DND-41 (cell line): ENCODE measurements around the gene C2CD4A.

Source experiments
- ATAC-seq: fragments of 200-7000 bp; cut with Tn5 transposase; 3 replicates; pipeline ENCODE4 v1.9.1; 2021; ENCODE audit warnings: low read depth; ENCODE audit not compliant: insufficient read depth
- DNase-seq: peaks from one replicate; pipeline ENCODE4 v3.0.0-alpha.2; 2020
- H2AFZ ChIP-seq: 2 replicates; pipeline ENCODE4 v1.6.0; 2012; ENCODE audit warnings: low read depth, low read length
- H3K27ac ChIP-seq: 2 replicates; pipeline ENCODE4 v1.5.1; 2012; ENCODE audit warnings: low read length, inconsistent platforms
- H3K27me3 ChIP-seq: fragments of 200-600 bp; sonication (generic); 2 replicates; pipeline ENCODE4 v1.6.0; 2012; ENCODE audit warnings: low read length, mild to moderate bottlenecking, inconsistent platforms; ENCODE audit not compliant: insufficient read depth, poor library complexity
- H3K36me3 ChIP-seq: 2 replicates; pipeline ENCODE4 v1.5.1; 2012; ENCODE audit warnings: low read length, inconsistent platforms; ENCODE audit not compliant: insufficient read depth
- H3K4me1 ChIP-seq: 2 replicates; pipeline ENCODE4 v1.5.1; 2012; ENCODE audit warnings: mild to moderate bottlenecking, low read length; ENCODE audit not compliant: insufficient read depth
- H3K4me2 ChIP-seq: 2 replicates; pipeline ENCODE4 v1.6.0; 2012; ENCODE audit warnings: mild to moderate bottlenecking, moderate library complexity, low read length, inconsistent platforms; ENCODE audit not compliant: insufficient read depth
- H3K4me3 ChIP-seq, 2 experiments: fragments of 200-600 bp in 1 of 2; shearing (Covaris generic) in 1 of 2; 2 replicates each; pipeline ENCODE4 v1.5.1; 2012 to 2016; ENCODE audit warnings: inconsistent platforms in 2 of 2, low read length in 2 of 2, mild to moderate bottlenecking in 2 of 2, low read depth in 1 of 2, moderate library complexity in 1 of 2
- H3K79me2 ChIP-seq: 2 replicates; pipeline ENCODE4 v1.6.0; 2012; ENCODE audit warnings: low read length, inconsistent platforms; ENCODE audit not compliant: insufficient read depth
- H3K9ac ChIP-seq: 2 replicates; pipeline ENCODE4 v1.6.0; 2012; ENCODE audit warnings: low read depth, mild to moderate bottlenecking, inconsistent platforms, low read length, moderate library complexity
- H3K9me3 ChIP-seq: 2 replicates; pipeline ENCODE4 v1.5.1; 2012; ENCODE audit warnings: low read length, moderate library complexity, mild to moderate bottlenecking, inconsistent platforms; ENCODE audit not compliant: insufficient read depth, severe bottlenecking
- H4K20me1 ChIP-seq: 2 replicates; pipeline ENCODE4 v1.6.0; 2012; ENCODE audit warnings: low read length; ENCODE audit not compliant: insufficient read depth
- CTCF ChIP-seq: IDR thresholded peaks from 2 replicates; pipeline ENCODE4 v1.5.1; 2012; ENCODE audit warnings: borderline replicate concordance, low read length, moderate library complexity, mild to moderate bottlenecking; ENCODE audit not compliant: poor library complexity, severe bottlenecking; ENCODE audit errors: extremely low read depth
- EZH2 ChIP-seq: IDR thresholded peaks from 3 replicates; pipeline ENCODE4 v1.6.1; 2012; ENCODE audit warnings: borderline replicate concordance, low read depth, mild to moderate bottlenecking, moderate library complexity, low read length, inconsistent platforms; ENCODE audit not compliant: severe bottlenecking

Gene C2CD4A

GRCh38 chr15:62050115-62050514 is 16.7 kb upstream of the C2CD4A start:
- no peak for ATAC-seq
- Histone ChIP-seq H3K4me1 (peaks cover 14% of the 10 kb centered on the region), H3K27me3 (no peaks in the 10 kb centered on the region), H3K36me3 (peaks cover 3% of the 10 kb centered on the region; the same call in 1 of the 2 replicates), H3K4me3 (no peak overlapping the region), H4K20me1 (peaks cover 15% of the 10 kb centered on the region; the same call in 1 of the 2 replicates), H2AFZ (no peak overlapping the region), H3K9me3 (no peaks in the 10 kb centered on the region), H3K9ac (no peak overlapping the region), H3K27ac (no peak overlapping the region), H3K4me2 (no peak overlapping the region), H3K79me2 (peaks cover 79% of the 10 kb centered on the region)
- DNase-seq, result no peak
- no peak for TF ChIP-seq EZH2
- TF ChIP-seq CTCF, result no peak

GRCh38 chr15:62051166-62051565 is 15.6 kb upstream of the C2CD4A start:
- peaks cover 20% of the 10 kb centered on the region for H3K4me1 ChIP-seq
- no peaks in the 10 kb centered on the region for H3K27me3 ChIP-seq
- peaks cover 79% of the 10 kb centered on the region for H3K79me2 ChIP-seq
- ATAC-seq (no peak), DNase-seq (no peak)
- no peak overlapping the region for H3K4me3 ChIP-seq
- H4K20me1 ChIP-seq, result peaks cover 20% of the 10 kb centered on the region; the same call in 1 of the 2 replicates
- no peak overlapping the region for H3K27ac ChIP-seq
- no peak overlapping the region for H2AFZ ChIP-seq
- no peak for TF ChIP-seq EZH2
- TF ChIP-seq CTCF, result no peak
- no peak overlapping the region for H3K9ac ChIP-seq
- H3K36me3 ChIP-seq, result peaks cover 3% of the 10 kb centered on the region; the same call in 1 of the 2 replicates
- no peaks in the 10 kb centered on the region for H3K9me3 ChIP-seq
- H3K4me2 ChIP-seq, result no peak overlapping the region

GRCh38 chr15:62052713-62053112 is 14.1 kb upstream of the C2CD4A start:
- peaks cover 22% of the 10 kb centered on the region for H3K4me1 ChIP-seq
- H3K4me2 ChIP-seq, result no peak overlapping the region
- peaks cover 3% of the 10 kb centered on the region; the same call in 1 of the 2 replicates for H3K36me3 ChIP-seq
- H3K9ac ChIP-seq, result no peak overlapping the region
- H3K79me2 ChIP-seq, result peaks cover 76% of the 10 kb centered on the region
- ATAC-seq (no peak), DNase-seq (no peak)
- peaks cover 20% of the 10 kb centered on the region; the same call in 1 of the 2 replicates for H4K20me1 ChIP-seq
- no peak for TF ChIP-seq EZH2
- TF ChIP-seq CTCF, result no peak
- H3K27me3 ChIP-seq, result no peaks in the 10 kb centered on the region
- no peak overlapping the region for H2AFZ ChIP-seq
- H3K4me3 ChIP-seq, result no peak overlapping the region
- H3K27ac ChIP-seq, result no peak overlapping the region
- H3K9me3 ChIP-seq, result no peaks in the 10 kb centered on the region
